ENCODE measurements around the gene ITPA.

ITPA gene

GRCh38 chr20:3243718-3244358 is 34.5 kb downstream of the ITPA start:
- no peak for DNase-seq (ENCODE audit: extremely low read depth, low read depth)
- no peak for TF ChIP-seq CTCF (IDR thresholded peaks at IDR 0.05; ENCODE audit: low read depth, low read length, missing control alignments)
- no peak overlapping the region for H3K4me3 ChIP-seq (replicated peaks; ENCODE audit: low read depth, low read length)

- DNase-seq (ENCODE audit: extremely low read depth, low read depth): no peak
- TF ChIP-seq CTCF (IDR thresholded peaks at IDR 0.05; ENCODE audit: low read depth, low read length, missing control alignments): no peak
- no peak overlapping the region for H3K4me3 ChIP-seq (replicated peaks; ENCODE audit: low read depth, low read length)
Measured at GRCh38 chr20:3244613-3245012, 35.3 kb downstream of the ITPA start.

GRCh38 chr20:3245156-3245555 is 35.9 kb downstream of the ITPA start:
- TF ChIP-seq CTCF (IDR thresholded peaks at IDR 0.05; ENCODE audit: low read depth, low read length, missing control alignments): no peak
- H3K4me3 ChIP-seq (replicated peaks; ENCODE audit: low read depth, low read length): no peak overlapping the region
- DNase-seq (ENCODE audit: extremely low read depth, low read depth): no peak

GRCh38 chr20:3245711-3246110 is 36.4 kb downstream of the ITPA start:
- TF ChIP-seq CTCF (IDR thresholded peaks at IDR 0.05; ENCODE audit: low read depth, low read length, missing control alignments): no peak

GRCh38 chr20:3246682-3247081 is 37.4 kb downstream of the ITPA start:
- no peak for DNase-seq (ENCODE audit: extremely low read depth, low read depth)
- no peak for TF ChIP-seq CTCF (IDR thresholded peaks at IDR 0.05; ENCODE audit: low read depth, low read length, missing control alignments)
- H3K4me3 ChIP-seq (replicated peaks; ENCODE audit: low read depth, low read length): no peak overlapping the region

More at GRCh38 chr20:3245711-3246110, 36.4 kb downstream of the ITPA start:
- H3K4me3 ChIP-seq (replicated peaks; ENCODE audit: low read depth, low read length): no peak overlapping the region
- DNase-seq (ENCODE audit: extremely low read depth, low read depth): no peak

GRCh38 chr20:3247638-3248037 is 38.3 kb downstream of the ITPA start:
- no peak overlapping the region for H3K4me3 ChIP-seq (replicated peaks; ENCODE audit: low read depth, low read length)
- DNase-seq (ENCODE audit: extremely low read depth, low read depth): no peak
- TF ChIP-seq CTCF (IDR thresholded peaks at IDR 0.05; ENCODE audit: low read depth, low read length, missing control alignments): no peak
